Cerebellar cortex (tissue), 1 donor: ENCODE data around the gene ANKLE1.

ENCODE experiments used
- DNase-seq: peaks from one replicate; pipeline ENCODE4 v3.0.0-alpha.2; 2015; ENCODE audit warnings: low spot score

The ANKLE1 gene

GRCh38 chr19:17325881-17326594 is 44.3 kb downstream of the ANKLE1 start:
- DNase-seq, result no peak

GRCh38 chr19:17326595-17326966 is 44.9 kb downstream of the ANKLE1 start:
- no peak for DNase-seq

GRCh38 chr19:17327068-17327653 is 45.5 kb downstream of the ANKLE1 start:
- DNase-seq, result no peak

- DNase-seq, result peak; percentile 82
These were observed 46.2 kb downstream of the ANKLE1 start for GRCh38 chr19:17327654-17328516.

GRCh38 chr19:17328517-17329365 is 47.0 kb downstream of the ANKLE1 start:
- DNase-seq, result no peak

GRCh38 chr19:17329366-17330261 is 47.9 kb downstream of the ANKLE1 start:
- DNase-seq, result no peak

GRCh38 chr19:17330262-17331044 is 48.8 kb downstream of the ANKLE1 start:
- no peak for DNase-seq

- no peak for DNase-seq
These were observed 49.4 kb downstream of the ANKLE1 start for GRCh38 chr19:17331045-17331558.

- DNase-seq, result no peak
These were observed 50.6 kb downstream of the ANKLE1 start for GRCh38 chr19:17332360-17332676.

GRCh38 chr19:17332677-17333581 is 51.2 kb downstream of the ANKLE1 start:
- DNase-seq, result peak; percentile 79

GRCh38 chr19:17333611-17334413 is 52.1 kb downstream of the ANKLE1 start:
- DNase-seq, result peak; percentile 39

- DNase-seq, result peak; percentile 98
These were observed 53.0 kb downstream of the ANKLE1 start, which contains the start of gene ANO8 for GRCh38 chr19:17334414-17335409. TSS of gene ANO8 (minus strand) at chr19:17334855. CDS start at chr19:17334670, 185 bp downstream.

- DNase-seq, result no peak
These were observed 53.9 kb downstream of the ANKLE1 start for GRCh38 chr19:17335575-17335974.
